Measurements from ENCODE around the gene TRIM16.
"Not testable (repeated sequence)": the region's sequence is repeated elsewhere in the genome, so short reads cannot be mapped to it uniquely, and the experiment has no call there.

DNA sequence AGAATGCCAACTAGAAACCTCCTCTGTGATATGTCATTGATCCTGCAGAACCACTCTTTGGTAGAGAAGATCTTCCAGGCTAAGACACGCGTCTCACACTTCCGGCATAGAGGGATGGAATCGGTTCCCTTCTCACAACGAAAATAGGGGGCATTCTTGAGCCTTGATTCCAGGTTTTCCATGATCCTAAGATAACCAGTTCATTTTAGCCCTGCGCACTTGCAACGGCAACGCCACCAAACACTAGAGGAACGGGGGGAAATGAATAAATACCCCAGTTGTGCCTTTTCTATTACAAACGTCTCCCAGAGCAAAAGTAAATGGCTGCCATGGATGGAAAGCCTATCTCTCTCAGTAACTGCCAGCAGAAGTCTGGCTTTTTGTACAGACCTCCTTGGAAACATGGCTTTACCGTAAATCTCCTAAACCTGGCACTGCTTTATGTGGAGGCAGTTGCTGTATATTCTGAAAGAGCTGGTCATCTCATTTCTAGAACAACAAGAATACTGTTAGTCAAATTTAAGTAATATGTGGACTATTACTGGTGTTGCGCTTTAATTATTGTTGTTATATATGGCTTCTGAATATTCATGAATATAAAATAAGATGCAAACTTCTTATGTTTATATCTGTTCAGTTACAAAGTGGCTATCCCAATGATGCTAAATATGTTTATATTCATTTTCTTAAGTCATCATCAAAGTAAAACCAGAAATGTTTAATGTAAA is 64.6 kb downstream of the TRIM16 start, which contains the start of gene FBXW10B:
- not testable (repeated sequence) for TF ChIP-seq POLR2AphosphoS5 (IDR thresholded peaks at IDR 0.05; ENCODE audit: low read depth); REST (IDR thresholded peaks at IDR 0.05; ENCODE audit: insufficient replicate concordance, low read depth); GABPA (IDR thresholded peaks at IDR 0.05; ENCODE audit: low read depth)
- TF ChIP-seq, protein P1, sequence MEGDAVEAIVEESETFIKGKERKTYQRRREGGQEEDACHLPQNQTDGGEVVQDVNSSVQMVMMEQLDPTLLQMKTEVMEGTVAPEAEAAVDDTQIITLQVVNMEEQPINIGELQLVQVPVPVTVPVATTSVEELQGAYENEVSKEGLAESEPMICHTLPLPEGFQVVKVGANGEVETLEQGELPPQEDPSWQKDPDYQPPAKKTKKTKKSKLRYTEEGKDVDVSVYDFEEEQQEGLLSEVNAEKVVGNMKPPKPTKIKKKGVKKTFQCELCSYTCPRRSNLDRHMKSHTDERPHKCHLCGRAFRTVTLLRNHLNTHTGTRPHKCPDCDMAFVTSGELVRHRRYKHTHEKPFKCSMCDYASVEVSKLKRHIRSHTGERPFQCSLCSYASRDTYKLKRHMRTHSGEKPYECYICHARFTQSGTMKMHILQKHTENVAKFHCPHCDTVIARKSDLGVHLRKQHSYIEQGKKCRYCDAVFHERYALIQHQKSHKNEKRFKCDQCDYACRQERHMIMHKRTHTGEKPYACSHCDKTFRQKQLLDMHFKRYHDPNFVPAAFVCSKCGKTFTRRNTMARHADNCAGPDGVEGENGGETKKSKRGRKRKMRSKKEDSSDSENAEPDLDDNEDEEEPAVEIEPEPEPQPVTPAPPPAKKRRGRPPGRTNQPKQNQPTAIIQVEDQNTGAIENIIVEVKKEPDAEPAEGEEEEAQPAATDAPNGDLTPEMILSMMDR (IDR thresholded peaks at IDR 0.05; ENCODE audit: insufficient read depth, low read length): not testable (repeated sequence)

Measured in HL-60 (cell line).